SJCRH30 (cell line): ENCODE data around the gene CDH4. TPM values are rescaled to one million over a fixed set of nuclear protein-coding genes. Genes with fewer than 3 reads are reported as not detected.

Experiments
- DNase-seq, 2 experiments: peaks; one replicate each; pipeline ENCODE4 v3.0.0-alpha.2; 2015 to 2020
- H3K27ac ChIP-seq: fragments of 250-450 bp; sonication (Bioruptor Pico); 2 replicates; pipeline ENCODE4 v1.5.1; 2020; ENCODE audit warnings: mild to moderate bottlenecking, moderate library complexity
- H3K27me3 ChIP-seq: fragments of 250-450 bp; sonication (Bioruptor Pico); 2 replicates; pipeline ENCODE4 v1.5.1; 2020; ENCODE audit warnings: mild to moderate bottlenecking, moderate library complexity
- H3K36me3 ChIP-seq: fragments of 250-450 bp; sonication (Bioruptor Pico); 2 replicates; pipeline ENCODE4 v1.5.1; 2020; ENCODE audit warnings: mild to moderate bottlenecking, moderate library complexity
- H3K4me1 ChIP-seq: fragments of 250-450 bp; sonication (Bioruptor Pico); 2 replicates; pipeline ENCODE4 v1.5.1; 2020; ENCODE audit warnings: mild to moderate bottlenecking, moderate library complexity
- H3K4me3 ChIP-seq: fragments of 250-450 bp; sonication (Bioruptor Pico); 2 replicates; pipeline ENCODE4 v1.5.1; 2020; ENCODE audit warnings: mild to moderate bottlenecking, moderate library complexity
- H3K9me3 ChIP-seq: fragments of 250-450 bp; sonication (Bioruptor Pico); replicated peaks from 2 replicates; pipeline ENCODE4 v1.5.1; 2020; ENCODE audit warnings: mild to moderate bottlenecking, moderate library complexity
- total RNA-seq: library from RNA; depleted of rRNA; stranded (reverse); fragments of >200 nt; shearing (Covaris generic); gene quantifications from 2 replicates; pipeline ENCODE4 v1.2.3, GENCODE V29; 2014

The CDH4 gene
- total RNA-seq, 1 experiment from 2014 or later: 0.06 TPM

DNA sequence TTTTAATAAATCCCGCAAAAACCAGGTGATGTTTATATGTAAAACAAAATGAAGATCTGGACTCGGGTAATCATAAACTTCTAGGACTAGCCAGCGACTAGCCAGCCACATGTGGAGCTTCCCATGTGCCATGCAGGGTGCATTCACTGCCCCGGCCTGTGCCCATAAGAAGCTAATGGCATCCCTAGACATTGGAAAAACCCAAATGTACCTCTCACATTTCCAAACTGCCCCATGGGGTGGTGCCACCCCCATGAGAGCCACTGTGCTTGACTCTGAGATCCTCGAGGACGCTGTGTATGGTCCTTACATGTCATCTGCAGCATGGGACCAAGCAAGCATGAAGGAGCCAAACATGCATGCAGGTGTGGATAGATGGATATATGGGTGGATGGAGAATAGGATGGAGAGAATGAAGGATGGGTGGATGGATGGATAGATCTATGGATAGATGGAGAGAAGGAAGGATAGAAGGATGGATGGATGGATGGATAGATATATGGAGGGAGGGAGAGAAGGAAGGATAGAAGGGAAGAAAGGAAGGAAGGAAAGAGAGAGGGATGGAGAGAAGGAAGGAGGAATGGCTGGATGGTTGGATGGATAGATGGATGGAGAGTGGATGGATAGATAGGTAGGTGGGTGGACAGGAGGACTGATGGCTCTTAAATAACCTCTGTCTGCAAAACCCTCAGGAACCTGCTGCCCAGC is 203.6 kb downstream of the CDH4 start:
- Histone ChIP-seq H3K9me3 (no peaks in the 10 kb centered on the region), H3K4me3 (no peak overlapping the region), H3K4me1 (no peaks in the 10 kb centered on the region), H3K27me3 (peaks cover 7% of the 10 kb centered on the region; the same call in 1 of the 2 replicates), H3K27ac (no peak overlapping the region), H3K36me3 (no peaks in the 10 kb centered on the region)
- no peak for DNase-seq

DNA sequence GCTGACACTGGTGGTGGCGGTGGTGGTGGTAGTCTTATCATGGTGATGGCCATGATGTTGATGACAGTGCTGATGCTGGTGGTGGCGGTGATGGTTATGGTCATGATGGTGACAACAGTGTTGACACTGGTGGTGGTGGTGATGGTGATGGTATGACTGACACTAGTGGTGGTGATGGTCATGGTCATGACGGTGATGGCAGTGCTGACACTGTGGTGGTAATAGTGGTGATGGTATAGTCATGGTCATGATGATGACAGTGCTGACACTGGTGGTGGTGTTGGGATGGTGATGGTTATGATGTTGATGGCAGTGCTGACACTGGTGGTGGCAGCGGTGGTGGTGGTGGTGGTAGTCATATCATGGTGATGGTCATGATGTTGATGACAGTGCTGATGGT is 205.7 kb downstream of the CDH4 start:
- Histone ChIP-seq H3K27ac (no peak overlapping the region), H3K9me3 (no peaks in the 10 kb centered on the region), H3K27me3 (peaks cover 7% of the 10 kb centered on the region; the same call in 1 of the 2 replicates), H3K36me3 (no peaks in the 10 kb centered on the region), H3K4me3 (no peak overlapping the region), H3K4me1 (no peaks in the 10 kb centered on the region)
- no peak for DNase-seq

- H3K27me3 ChIP-seq: peaks cover 7% of the 10 kb centered on the region; the same call in 1 of the 2 replicates
- no peaks in the 10 kb centered on the region for H3K9me3 ChIP-seq
- DNase-seq: no peak
- H3K36me3 ChIP-seq: no peaks in the 10 kb centered on the region
- H3K4me1 ChIP-seq: no peaks in the 10 kb centered on the region
- H3K27ac ChIP-seq: no peak overlapping the region
- no peak overlapping the region for H3K4me3 ChIP-seq
These were observed 206.2 kb downstream of the CDH4 start for GRCh38 chr20:61458146-61458746.

GRCh38 chr20:61459266-61459665 is 207.2 kb downstream of the CDH4 start:
- no peak overlapping the region for H3K27ac ChIP-seq
- H3K4me1 ChIP-seq: no peaks in the 10 kb centered on the region
- H3K36me3 ChIP-seq: no peaks in the 10 kb centered on the region
- no peak for DNase-seq
- H3K4me3 ChIP-seq: no peak overlapping the region
- H3K27me3 ChIP-seq: peaks cover 7% of the 10 kb centered on the region; the same call in 1 of the 2 replicates
- no peaks in the 10 kb centered on the region for H3K9me3 ChIP-seq

DNA sequence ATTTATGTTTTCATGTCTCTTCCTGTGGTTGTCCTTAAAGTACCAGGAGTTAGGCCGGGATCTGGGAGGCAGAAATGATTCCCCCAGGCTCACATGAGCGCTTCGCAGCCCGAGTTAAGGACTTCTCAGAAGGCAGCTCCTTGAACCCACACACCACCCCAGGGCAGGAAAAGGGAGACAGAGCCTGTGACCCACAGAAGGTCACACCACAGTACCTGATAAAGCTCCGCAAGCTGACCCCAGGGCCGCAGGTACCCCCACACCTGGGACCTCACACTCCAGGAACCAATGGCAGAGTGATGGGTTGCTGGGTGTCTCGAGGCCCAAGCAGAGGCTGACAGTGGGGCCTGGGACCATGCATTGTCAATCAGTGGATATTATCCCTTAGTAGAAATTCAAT is 207.6 kb downstream of the CDH4 start:
- no peaks in the 10 kb centered on the region for H3K4me1 ChIP-seq
- peaks cover 7% of the 10 kb centered on the region; the same call in 1 of the 2 replicates for H3K27me3 ChIP-seq
- no peak for DNase-seq
- no peaks in the 10 kb centered on the region for H3K9me3 ChIP-seq
- H3K36me3 ChIP-seq: no peaks in the 10 kb centered on the region
- no peak overlapping the region for H3K27ac ChIP-seq
- H3K4me3 ChIP-seq: no peak overlapping the region

DNA sequence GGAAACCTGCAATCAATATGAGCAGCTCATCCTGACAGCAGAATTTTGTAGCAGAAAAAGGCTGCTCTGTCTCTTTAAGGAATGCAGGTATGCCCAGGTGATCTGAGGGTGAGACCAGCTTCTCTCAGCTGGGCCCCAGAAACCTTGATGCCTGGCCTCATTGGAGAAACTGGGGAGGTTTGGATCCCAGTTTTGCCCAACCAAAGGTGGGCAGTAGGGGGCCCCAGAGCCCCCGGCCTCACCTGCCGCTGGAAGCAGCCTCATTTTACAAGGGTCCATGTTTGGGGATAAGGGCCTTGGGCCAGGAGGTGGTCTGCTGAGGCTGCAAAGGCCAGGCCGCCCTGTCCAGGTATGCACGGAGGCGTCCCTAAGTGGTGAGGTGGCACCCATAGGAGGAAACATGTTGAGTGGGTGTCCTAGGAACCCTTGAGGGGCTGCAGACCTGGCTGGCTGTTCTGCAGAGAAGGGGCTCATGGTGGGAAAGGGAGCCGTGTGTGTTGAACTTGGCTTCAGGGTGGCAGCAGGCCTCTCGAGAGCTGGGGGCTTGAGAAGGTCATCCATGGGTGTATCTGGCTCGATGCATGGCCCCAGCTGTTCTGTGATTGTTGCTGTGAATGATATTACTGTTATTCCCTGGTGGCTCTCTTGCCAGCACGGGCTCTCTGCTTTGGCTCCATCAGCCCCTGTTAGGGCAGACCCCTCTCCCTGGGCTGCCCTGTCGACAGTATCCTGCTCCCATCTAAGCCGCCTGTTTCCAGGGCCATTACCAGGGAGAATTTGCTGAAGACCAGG is 208.4 kb downstream of the CDH4 start:
- no peak overlapping the region for H3K27ac ChIP-seq
- peaks cover 7% of the 10 kb centered on the region; the same call in 1 of the 2 replicates for H3K27me3 ChIP-seq
- no peaks in the 10 kb centered on the region for H3K4me1 ChIP-seq
- H3K4me3 ChIP-seq: no peak overlapping the region
- no peaks in the 10 kb centered on the region for H3K36me3 ChIP-seq
- H3K9me3 ChIP-seq: no peaks in the 10 kb centered on the region
- no peak for DNase-seq

DNA sequence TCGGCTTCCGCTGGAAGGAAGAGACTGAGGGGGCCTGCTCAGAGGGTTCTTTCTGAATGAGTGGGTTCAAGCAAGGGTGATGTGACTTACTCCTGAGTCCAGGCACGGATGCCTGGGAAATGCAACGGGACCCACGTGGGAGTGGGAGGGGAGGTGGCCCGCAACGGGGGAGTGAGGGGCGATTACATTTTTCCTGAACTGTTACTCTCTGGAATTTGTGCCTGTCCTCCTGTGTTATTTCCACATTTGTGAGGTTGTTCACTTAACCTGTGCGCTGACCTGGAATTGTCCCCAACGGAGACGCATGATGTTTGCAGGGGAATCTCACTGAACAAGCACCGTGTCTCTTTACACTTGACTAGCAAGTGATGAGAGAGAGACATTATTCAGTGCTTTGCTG is 209.4 kb downstream of the CDH4 start:
- no peak for DNase-seq

GRCh38 chr20:61464307-61465303 is 212.5 kb downstream of the CDH4 start:
- no peaks in the 10 kb centered on the region for H3K4me1 ChIP-seq
- no peak overlapping the region for H3K27ac ChIP-seq
- H3K4me3 ChIP-seq: no peak overlapping the region
- no peak for DNase-seq
- H3K9me3 ChIP-seq: no peaks in the 10 kb centered on the region
- H3K27me3 ChIP-seq: no peaks in the 10 kb centered on the region; the same call in 1 of the 2 replicates
- H3K36me3 ChIP-seq: no peaks in the 10 kb centered on the region

More for the DNA sequence above, 209.4 kb downstream of the CDH4 start:
- Histone ChIP-seq H3K36me3 (no peaks in the 10 kb centered on the region), H3K27ac (no peak overlapping the region), H3K9me3 (no peaks in the 10 kb centered on the region), H3K4me1 (no peaks in the 10 kb centered on the region), H3K4me3 (no peak overlapping the region), H3K27me3 (peaks cover 3% of the 10 kb centered on the region; the same call in 1 of the 2 replicates)

GRCh38 chr20:61475729-61476128 is 223.7 kb downstream of the CDH4 start:
- Histone ChIP-seq H3K4me1 (no peaks in the 10 kb centered on the region), H3K36me3 (no peaks in the 10 kb centered on the region), H3K4me3 (no peak overlapping the region), H3K27me3 (peaks cover 6% of the 10 kb centered on the region; the same call in 1 of the 2 replicates), H3K27ac (no peak overlapping the region), H3K9me3 (no peaks in the 10 kb centered on the region)
- no peak for DNase-seq

- Histone ChIP-seq H3K36me3 (no peaks in the 10 kb centered on the region), H3K27me3 (peaks cover 2% of the 10 kb centered on the region; the same call in 1 of the 2 replicates), H3K27ac (no peak overlapping the region), H3K4me3 (no peak overlapping the region), H3K4me1 (no peaks in the 10 kb centered on the region), H3K9me3 (no peaks in the 10 kb centered on the region)
- DNase-seq: no peak
These were observed 224.9 kb downstream of the CDH4 start for GRCh38 chr20:61476956-61477355.

- no peaks in the 10 kb centered on the region for H3K9me3 ChIP-seq
- no peaks in the 10 kb centered on the region for H3K4me1 ChIP-seq
- DNase-seq: no peak
- no peak overlapping the region for H3K4me3 ChIP-seq
- no peak overlapping the region for H3K27ac ChIP-seq
- peaks cover 2% of the 10 kb centered on the region; the same call in 1 of the 2 replicates for H3K27me3 ChIP-seq
- no peaks in the 10 kb centered on the region for H3K36me3 ChIP-seq
These were observed 225.4 kb downstream of the CDH4 start for GRCh38 chr20:61477451-61477861.

DNA sequence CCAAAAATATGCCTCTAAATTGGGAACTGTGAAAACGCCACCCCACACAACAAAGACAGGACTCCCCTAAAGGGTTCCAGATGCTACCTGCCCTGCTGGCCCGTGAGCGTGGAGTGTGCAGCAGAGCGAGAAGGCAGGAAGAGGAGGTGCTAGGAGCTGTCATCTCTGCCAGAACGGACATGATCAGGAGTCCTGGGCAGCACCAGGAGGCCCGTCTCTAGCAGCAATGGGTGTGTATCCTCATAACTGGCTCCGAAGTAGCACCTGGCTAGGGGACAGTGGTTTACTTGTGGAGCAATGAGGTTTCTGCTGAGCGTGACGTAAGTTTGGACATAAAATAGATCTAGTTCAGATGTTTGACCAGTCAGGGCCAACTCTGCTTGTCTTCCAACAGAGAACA is 226.0 kb downstream of the CDH4 start:
- H3K36me3 ChIP-seq: no peaks in the 10 kb centered on the region
- H3K27me3 ChIP-seq: peaks cover 2% of the 10 kb centered on the region; the same call in 1 of the 2 replicates
- DNase-seq: no peak
- H3K27ac ChIP-seq: no peak overlapping the region
- no peaks in the 10 kb centered on the region for H3K4me1 ChIP-seq
- H3K9me3 ChIP-seq: no peaks in the 10 kb centered on the region
- no peak overlapping the region for H3K4me3 ChIP-seq

GRCh38 chr20:61478611-61479305 is 226.7 kb downstream of the CDH4 start:
- H3K36me3 ChIP-seq: no peaks in the 10 kb centered on the region
- DNase-seq: no peak

More at GRCh38 chr20:61478611-61479305, 226.7 kb downstream of the CDH4 start:
- Histone ChIP-seq H3K4me3 (no peak overlapping the region), H3K27me3 (peaks cover 2% of the 10 kb centered on the region; the same call in 1 of the 2 replicates), H3K9me3 (no peaks in the 10 kb centered on the region), H3K4me1 (no peaks in the 10 kb centered on the region), H3K27ac (no peak overlapping the region)
